K562 (cell line): Measurements from ENCODE around the gene KIF19. TPM values are rescaled to one million over a fixed set of nuclear protein-coding genes. Genes with fewer than 3 reads are reported as not detected.

ENCODE experiments used
- CREB1 ChIP-seq, 2 experiments: sonication (generic) in 1 of 2; formaldehyde crosslinking in 1 of 2; IDR thresholded peaks; 2 replicates each; pipeline versions ENCODE4 v1.6.1 to v1.8.0; 2012 to 2022; ENCODE audit warnings: inconsistent platforms in 1 of 2, mild to moderate bottlenecking in 1 of 2, missing genetic modification reagents in 1 of 2, moderate library complexity in 1 of 2
- HOXB6 ChIP-seq: fragments of 250-450 bp; sonication (Bioruptor Pico); IDR thresholded peaks from 2 replicates; pipeline ENCODE4 v1.5.1; 2022; ENCODE audit warnings: mild to moderate bottlenecking, borderline replicate concordance
- L3MBTL2 ChIP-seq: fragments of 450-650 bp; IDR thresholded peaks from 2 replicates; pipeline ENCODE4 v1.6.1; 2016; ENCODE audit warnings: mild to moderate bottlenecking, moderate library complexity
- MTF1 ChIP-seq: fragments of 250-450 bp; sonication (Bioruptor Pico); IDR thresholded peaks from 2 replicates; pipeline ENCODE4 v1.9.0; 2021; ENCODE audit warnings: moderate library complexity, mild to moderate bottlenecking, inconsistent platforms, borderline replicate concordance
- OTX1 ChIP-seq: fragments of 450-650 bp; formaldehyde crosslinking; IDR thresholded peaks from 2 replicates; pipeline ENCODE4 v1.4.0; 2022; ENCODE audit warnings: mild to moderate bottlenecking
- PKNOX1 ChIP-seq: fragments of 450-650 bp; IDR thresholded peaks from 2 replicates; pipeline ENCODE4 v1.6.1; 2016
- RAD21 ChIP-seq, 2 experiments: fragments of 250-450 bp in 1 of 2; fragments of 450-650 bp in 1 of 2; sonication (Bioruptor Pico) in 1 of 2; formaldehyde crosslinking in 1 of 2; IDR thresholded peaks in 1 of 2; conservative IDR thresholded peaks in 1 of 2; 2 replicates each; pipeline versions ENCODE4 v1.4.0 to v1.8.0; 2020 to 2022; ENCODE audit warnings: mild to moderate bottlenecking in 2 of 2, moderate library complexity in 1 of 2
- ZBTB1 ChIP-seq: sonication (generic); formaldehyde crosslinking; IDR thresholded peaks from 2 replicates; pipeline ENCODE4 v1.8.1; 2023; ENCODE audit warnings: missing genetic modification reagents, low read depth, mild to moderate bottlenecking, borderline replicate concordance
- ZNF232 ChIP-seq: sonication (generic); formaldehyde crosslinking; IDR thresholded peaks from 2 replicates; pipeline ENCODE4 v1.8.0; 2022; ENCODE audit warnings: mild to moderate bottlenecking, missing genetic modification reagents
- ZNF41 ChIP-seq: fragments of 250-450 bp; sonication (Bioruptor Pico); conservative IDR thresholded peaks from 2 replicates; pipeline ENCODE4 v1.4.0; 2020; ENCODE audit warnings: mild to moderate bottlenecking
- ZNF740 ChIP-seq, 3 experiments: fragments of 200-800 bp in 1 of 3; sonication (Bioruptor generic) in 1 of 3; sonication (generic) in 1 of 3; formaldehyde crosslinking in 1 of 3; IDR thresholded peaks; 2 replicates each; pipeline versions ENCODE4 v1.6.1 to v1.8.0; 2016 to 2022; ENCODE audit warnings: mild to moderate bottlenecking in 2 of 3, missing compliant biosample characterization in 2 of 3, missing genetic modification characterization in 2 of 3, missing genetic modification reagents in 1 of 3
- polyA plus RNA-seq, 8 experiments: library from polyadenylated mRNA; depleted of rRNA in 4 of 8; stranded (reverse) in 5 of 8; unstranded in 3 of 8; fragments of >200 nt; fragmentation: Nextera tagmentation in 2 of 8; fragmentation: Illumina TruSeq in 1 of 8; extraction: Ambion mirVana in 2 of 8; extraction: Trizol in 1 of 8; gene quantifications; 2 replicates each; pipeline versions ENCODE4 v1.2.1 to v1.2.3, GENCODE V29; 2011 to 2014; ENCODE audit warnings: inconsistent platforms in 1 of 8, missing spikeins in 1 of 8
- total RNA-seq, 7 experiments: library from RNA; depleted of rRNA in 6 of 7; stranded (reverse); fragments of >200 nt in 6 of 7; fragmentation: Illumina TruSeq in 2 of 7; extraction: Trizol in 2 of 7; gene quantifications; 2 replicates each; pipeline versions ENCODE4 v1.2.1 to v1.2.3, GENCODE V29; 2011 to 2021; ENCODE audit warnings: low replicate concordance in 1 of 7

Gene KIF19
- total and polyA plus RNA-seq, 9 of the 15 experiments (the other 6 are each of a cell fraction or from before 2014, with no cell fraction given), result 0.10 TPM; not detected in 8

- TF ChIP-seq ZNF232 (CRISPR knock-in tag) (no peak), CREB1 (IDR thresholded peaks at IDR 0.05) (no peak), CREB1 (CRISPR knock-in tag; IDR thresholded peaks at IDR 0.05) (no peak), ZNF41 (no peak), MTF1 (CRISPR knock-in tag) (no peak), ZNF740 (CRISPR knock-in tag; IDR thresholded peaks at IDR 0.05) (peak; percentile 65), ZNF740 (tag; IDR thresholded peaks at IDR 0.05) (no peak), ZBTB1 (CRISPR knock-in tag) (no peak), RAD21 (CRISPR knock-in tag; conservative IDR thresholded peaks at IDR 0.05 in 1 of 2, IDR thresholded peaks at IDR 0.05 in 1 of 2) (peak; percentile 98 to 99), PKNOX1 (no peak), HOXB6 (CRISPR knock-in tag) (no peak), L3MBTL2 (no peak), OTX1 (CRISPR knock-in tag) (no peak)
- TF ChIP-seq, all 486 proteins: peak for 29
These were observed 53.6 kb downstream of the KIF19 start (continued) for GRCh38 chr17:74379495-74380085.
